Esophagus squamous epithelium (tissue), 4 donors: ENCODE measurements around the gene TTC27.

Source experiments
- CTCF ChIP-seq, 6 experiments: fragments of 450-650 bp in 4 of 6; fragments of 200-600 bp in 2 of 6; sonication (generic) in 2 of 6; IDR thresholded peaks; one replicate each; pipeline ENCODE4 v1.5.1; 2016 to 2019; ENCODE audit warnings: antibody characterized with exemption in 6 of 6, mild to moderate bottlenecking in 4 of 6, moderate library complexity in 4 of 6
- POLR2A ChIP-seq, 4 donors: fragments of 450-650 bp; IDR thresholded peaks; one replicate each; pipeline ENCODE4 v1.6.1; 2017; ENCODE audit warnings: antibody characterized with exemption in 4 of 4, mild to moderate bottlenecking in 4 of 4, moderate library complexity in 3 of 4

GRCh38 chr2:32783469-32783868 is 155.6 kb downstream of the TTC27 start:
- TF ChIP-seq POLR2A (IDR thresholded peaks at IDR 0.05) (no peak), CTCF (IDR thresholded peaks at IDR 0.05) (no peak)
